Measurements from ENCODE around the gene COL4A3. TPM values are rescaled to one million over a fixed set of nuclear protein-coding genes. Genes with fewer than 3 reads are reported as not detected.

Gene COL4A3
- total RNA-seq, 2 experiments from 2014 or later, result not detected

GRCh38 chr2:227324995-227325838 is 160.8 kb downstream of the COL4A3 start, which contains the start of gene MFF:
TSS of gene MFF (plus strand) at chr2:227325251. CDS start at chr2:227330666, 5,415 bp downstream.
- ChIA-PET CTCF (interaction anchor here (0.6 to 1.6 kb wide), 3 partner anchors 50 to 448 kb away, joined by 3 to 4 read pairs (median 4); no protein-coding TSS in a partner anchor), POLR2A (no interaction called here)

- CTCF ChIA-PET, result interaction anchor here (1.2 to 1.6 kb wide), 2 partner anchors 49 to 85 kb away, joined by 3 to 4 read pairs; no protein-coding TSS in a partner anchor
- POLR2A ChIA-PET, result no interaction called here
Observed at GRCh38 chr2:227325839-227326195, 161.4 kb downstream of the COL4A3 start.

GRCh38 chr2:227326783-227327182 is 162.4 kb downstream of the COL4A3 start:
- ChIA-PET POLR2A (no interaction called here), CTCF (interaction anchor here (1.6 kb wide), 1 partner anchor 84 kb away, joined by 3 read pairs; no protein-coding TSS in a partner anchor)

- POLR2A ChIA-PET, result no interaction called here
- CTCF ChIA-PET, result no interaction called here
Observed at GRCh38 chr2:227335713-227336112, 171.3 kb downstream of the COL4A3 start.

- POLR2A ChIA-PET, result no interaction called here
- CTCF ChIA-PET, result no interaction called here
Observed at GRCh38 chr2:227337442-227337841, 173.0 kb downstream of the COL4A3 start.

- POLR2A ChIA-PET, result no interaction called here
- CTCF ChIA-PET, result no interaction called here
Observed at GRCh38 chr2:227339098-227339599, 174.7 kb downstream of the COL4A3 start.

DNA sequence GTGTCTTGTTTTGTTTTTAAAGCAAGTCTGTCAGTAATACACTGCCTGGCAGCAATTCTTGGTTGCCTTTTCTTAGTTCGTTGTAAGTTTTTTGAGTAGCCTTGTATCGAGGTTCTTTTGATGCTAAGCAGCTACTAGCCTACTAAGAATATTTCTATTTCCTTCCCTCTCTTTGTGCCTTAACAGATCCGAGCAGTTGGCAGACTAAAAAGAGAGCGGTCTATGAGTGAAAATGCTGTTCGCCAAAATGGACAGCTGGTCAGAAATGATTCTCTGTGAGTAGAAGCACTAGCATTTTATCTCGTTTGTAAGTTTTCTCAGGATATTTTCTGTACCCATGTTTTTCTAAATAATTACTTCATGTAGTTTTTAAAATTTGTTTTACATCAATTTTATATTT is 175.7 kb downstream of the COL4A3 start:
- ChIA-PET CTCF (no interaction called here), POLR2A (no interaction called here)

DNA sequence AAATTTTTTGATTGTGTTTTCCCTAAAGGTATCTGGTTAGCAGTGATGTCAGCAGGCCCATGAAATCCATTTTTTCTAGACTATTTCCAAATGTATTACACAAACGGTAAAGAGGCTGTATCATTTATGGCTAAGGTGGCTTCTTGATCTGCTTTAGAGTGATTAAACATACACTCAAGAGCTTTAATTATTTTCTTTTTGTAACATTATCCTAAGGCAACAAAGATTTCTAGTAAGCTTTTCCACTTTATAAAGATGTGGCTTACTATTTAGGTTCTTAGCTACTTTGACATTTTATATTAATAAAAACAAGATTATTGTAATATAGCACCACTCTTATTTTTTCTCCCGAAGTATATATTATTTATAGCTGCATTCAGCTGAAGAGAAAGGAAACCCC is 177.1 kb downstream of the COL4A3 start:
- CTCF ChIA-PET, result no interaction called here
- POLR2A ChIA-PET, result no interaction called here

DNA sequence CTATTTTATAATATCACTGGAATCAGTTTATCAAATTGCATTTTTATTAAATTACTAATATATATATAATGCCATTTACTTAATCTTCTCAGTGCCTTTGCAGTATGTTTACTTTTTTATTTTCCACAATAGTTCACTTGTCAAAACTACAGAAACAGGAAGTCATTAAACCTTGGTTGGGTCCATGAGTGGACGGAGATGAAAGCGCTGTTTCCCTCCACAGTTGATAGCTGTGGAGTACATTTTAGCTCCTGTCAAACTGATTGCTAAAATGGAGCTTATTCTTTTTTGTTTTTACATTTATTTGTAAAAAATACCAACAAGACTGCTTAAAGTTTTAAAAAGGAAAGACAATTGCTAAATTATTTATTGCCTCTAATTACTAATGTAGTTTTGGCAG is 179.8 kb downstream of the COL4A3 start:
- ChIA-PET CTCF (no interaction called here), POLR2A (no interaction called here)

- POLR2A ChIA-PET, result interaction anchor here (0.7 kb wide), 1 partner anchor 64 kb away, joined by 3 read pairs; no protein-coding TSS in a partner anchor
- CTCF ChIA-PET, result no interaction called here
Observed at GRCh38 chr2:227347117-227347516, 182.7 kb downstream of the COL4A3 start.

DNA sequence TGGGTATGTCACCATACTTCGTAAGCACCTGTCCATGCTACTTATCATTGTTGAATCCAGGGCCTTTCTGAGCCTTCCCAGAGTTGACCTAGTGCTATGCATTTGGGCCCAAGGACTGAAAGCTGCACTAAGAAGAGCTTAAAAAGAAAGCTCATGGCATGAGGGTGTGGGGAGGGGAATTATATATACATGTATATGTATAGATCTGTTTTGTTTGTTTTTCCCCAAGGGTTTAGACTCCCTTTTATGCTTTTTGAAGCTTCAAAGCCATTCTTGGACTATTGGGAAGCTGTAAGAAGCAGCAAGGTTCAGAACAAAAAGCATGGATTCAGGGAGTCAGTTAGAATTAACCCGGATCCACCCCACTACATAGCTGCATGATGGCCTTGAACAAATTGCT is 183.9 kb downstream of the COL4A3 start:
- POLR2A ChIA-PET, result no interaction called here
- CTCF ChIA-PET, result no interaction called here

DNA sequence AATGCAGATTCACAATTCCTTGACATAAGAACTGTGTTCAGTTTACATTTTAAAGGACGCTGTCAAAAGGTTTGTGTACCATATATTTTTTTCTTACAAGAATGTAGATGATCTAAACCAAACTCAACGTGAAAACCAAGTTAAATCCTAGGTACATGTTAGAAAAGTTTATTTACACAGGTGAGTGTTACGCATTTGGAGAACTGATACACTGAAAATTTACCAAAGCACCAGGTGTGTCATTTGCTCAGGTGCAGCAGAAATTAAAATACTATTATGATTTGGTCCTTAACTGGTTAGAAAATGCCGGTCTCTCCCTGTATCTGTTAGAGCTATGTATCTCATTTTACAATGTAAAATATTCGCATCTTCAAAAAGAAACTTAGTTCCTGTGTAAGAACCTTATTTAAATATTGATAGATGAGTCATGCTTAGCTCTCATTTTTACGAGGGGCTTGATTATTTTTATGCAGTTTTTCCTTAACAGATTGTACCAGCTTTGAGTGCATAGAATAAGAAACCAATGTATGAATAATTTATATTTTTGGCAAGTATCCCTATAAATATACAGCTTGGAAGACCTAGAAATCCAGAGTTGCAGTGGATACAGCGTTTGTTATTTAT is 185.7 kb downstream of the COL4A3 start:
- ChIA-PET CTCF (no interaction called here), POLR2A (no interaction called here)

DNA sequence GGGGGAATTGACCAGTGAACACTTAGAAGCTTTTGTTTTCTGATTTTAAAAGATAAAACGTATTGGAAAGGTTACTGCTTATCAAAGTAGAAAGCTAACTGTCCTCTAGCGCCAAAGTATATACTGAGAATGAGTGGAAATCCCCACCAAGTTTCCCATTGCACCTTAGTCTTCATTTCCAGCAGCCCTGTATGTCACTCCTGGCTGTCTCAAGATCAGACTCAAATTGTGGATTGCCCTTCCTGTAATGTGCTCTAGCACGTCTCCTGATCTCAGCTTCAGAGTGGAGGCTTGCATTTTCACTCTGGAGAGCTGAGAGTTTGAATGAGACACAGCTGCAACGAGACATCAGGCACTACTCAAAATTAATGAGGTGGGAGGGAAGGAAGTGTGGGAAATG is 187.2 kb downstream of the COL4A3 start:
- POLR2A ChIA-PET, result no interaction called here
- CTCF ChIA-PET, result no interaction called here

GRCh38 chr2:227360351-227360750 is 195.9 kb downstream of the COL4A3 start:
- CTCF ChIA-PET, result no interaction called here

GRCh38 chr2:227363756-227364155 is 199.3 kb downstream of the COL4A3 start:
- ChIA-PET POLR2A (no interaction called here), CTCF (no interaction called here)

More at GRCh38 chr2:227360351-227360750, 195.9 kb downstream of the COL4A3 start:
- POLR2A ChIA-PET, result no interaction called here

Other genes with a start within 250 kb of the COL4A3 start
- not detected for gene COL4A4, start 419 bp upstream of the COL4A3 start, total RNA-seq
- gene MFF, start 160.6 kb downstream of the COL4A3 start, total RNA-seq, result 10 to 100 TPM; 68.8 to 69.5 TPM
- gene TM4SF20, start 214.7 kb downstream of the COL4A3 start, total RNA-seq, result not detected
- gene SCYGR1, start 223.3 kb downstream of the COL4A3 start, total RNA-seq, result not detected